ENCODE results near the gene BAZ1A. TPM values are rescaled to one million over a fixed set of nuclear protein-coding genes. Genes with fewer than 3 reads are reported as not detected.

BAZ1A gene
- total and polyA plus RNA-seq, 2 of the 8 experiments (the other 6 are each of a cell fraction or from before 2014, with no cell fraction given): 8.0 to 23.1 TPM

DNA sequence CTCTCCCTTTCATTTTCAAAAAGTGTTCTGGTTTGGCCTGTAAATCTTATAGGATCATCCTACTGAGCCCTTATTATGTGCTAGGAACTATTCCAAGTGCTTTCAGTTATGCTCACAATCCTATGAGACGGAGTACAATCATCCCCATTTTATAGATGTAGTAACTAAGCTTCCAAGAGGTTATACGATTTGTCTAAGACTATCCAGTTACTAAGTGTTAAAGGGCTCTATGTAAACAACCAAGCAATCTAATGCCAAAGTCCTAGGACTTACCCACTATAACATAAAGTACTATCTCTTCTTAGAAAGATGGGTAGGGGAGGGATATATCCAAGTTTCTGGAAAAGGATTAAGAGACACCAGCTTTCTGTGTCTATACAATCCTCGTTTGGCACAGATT lies 167.4 kb downstream of the BAZ1A start (continued):
- TF ChIP-seq, protein P1, sequence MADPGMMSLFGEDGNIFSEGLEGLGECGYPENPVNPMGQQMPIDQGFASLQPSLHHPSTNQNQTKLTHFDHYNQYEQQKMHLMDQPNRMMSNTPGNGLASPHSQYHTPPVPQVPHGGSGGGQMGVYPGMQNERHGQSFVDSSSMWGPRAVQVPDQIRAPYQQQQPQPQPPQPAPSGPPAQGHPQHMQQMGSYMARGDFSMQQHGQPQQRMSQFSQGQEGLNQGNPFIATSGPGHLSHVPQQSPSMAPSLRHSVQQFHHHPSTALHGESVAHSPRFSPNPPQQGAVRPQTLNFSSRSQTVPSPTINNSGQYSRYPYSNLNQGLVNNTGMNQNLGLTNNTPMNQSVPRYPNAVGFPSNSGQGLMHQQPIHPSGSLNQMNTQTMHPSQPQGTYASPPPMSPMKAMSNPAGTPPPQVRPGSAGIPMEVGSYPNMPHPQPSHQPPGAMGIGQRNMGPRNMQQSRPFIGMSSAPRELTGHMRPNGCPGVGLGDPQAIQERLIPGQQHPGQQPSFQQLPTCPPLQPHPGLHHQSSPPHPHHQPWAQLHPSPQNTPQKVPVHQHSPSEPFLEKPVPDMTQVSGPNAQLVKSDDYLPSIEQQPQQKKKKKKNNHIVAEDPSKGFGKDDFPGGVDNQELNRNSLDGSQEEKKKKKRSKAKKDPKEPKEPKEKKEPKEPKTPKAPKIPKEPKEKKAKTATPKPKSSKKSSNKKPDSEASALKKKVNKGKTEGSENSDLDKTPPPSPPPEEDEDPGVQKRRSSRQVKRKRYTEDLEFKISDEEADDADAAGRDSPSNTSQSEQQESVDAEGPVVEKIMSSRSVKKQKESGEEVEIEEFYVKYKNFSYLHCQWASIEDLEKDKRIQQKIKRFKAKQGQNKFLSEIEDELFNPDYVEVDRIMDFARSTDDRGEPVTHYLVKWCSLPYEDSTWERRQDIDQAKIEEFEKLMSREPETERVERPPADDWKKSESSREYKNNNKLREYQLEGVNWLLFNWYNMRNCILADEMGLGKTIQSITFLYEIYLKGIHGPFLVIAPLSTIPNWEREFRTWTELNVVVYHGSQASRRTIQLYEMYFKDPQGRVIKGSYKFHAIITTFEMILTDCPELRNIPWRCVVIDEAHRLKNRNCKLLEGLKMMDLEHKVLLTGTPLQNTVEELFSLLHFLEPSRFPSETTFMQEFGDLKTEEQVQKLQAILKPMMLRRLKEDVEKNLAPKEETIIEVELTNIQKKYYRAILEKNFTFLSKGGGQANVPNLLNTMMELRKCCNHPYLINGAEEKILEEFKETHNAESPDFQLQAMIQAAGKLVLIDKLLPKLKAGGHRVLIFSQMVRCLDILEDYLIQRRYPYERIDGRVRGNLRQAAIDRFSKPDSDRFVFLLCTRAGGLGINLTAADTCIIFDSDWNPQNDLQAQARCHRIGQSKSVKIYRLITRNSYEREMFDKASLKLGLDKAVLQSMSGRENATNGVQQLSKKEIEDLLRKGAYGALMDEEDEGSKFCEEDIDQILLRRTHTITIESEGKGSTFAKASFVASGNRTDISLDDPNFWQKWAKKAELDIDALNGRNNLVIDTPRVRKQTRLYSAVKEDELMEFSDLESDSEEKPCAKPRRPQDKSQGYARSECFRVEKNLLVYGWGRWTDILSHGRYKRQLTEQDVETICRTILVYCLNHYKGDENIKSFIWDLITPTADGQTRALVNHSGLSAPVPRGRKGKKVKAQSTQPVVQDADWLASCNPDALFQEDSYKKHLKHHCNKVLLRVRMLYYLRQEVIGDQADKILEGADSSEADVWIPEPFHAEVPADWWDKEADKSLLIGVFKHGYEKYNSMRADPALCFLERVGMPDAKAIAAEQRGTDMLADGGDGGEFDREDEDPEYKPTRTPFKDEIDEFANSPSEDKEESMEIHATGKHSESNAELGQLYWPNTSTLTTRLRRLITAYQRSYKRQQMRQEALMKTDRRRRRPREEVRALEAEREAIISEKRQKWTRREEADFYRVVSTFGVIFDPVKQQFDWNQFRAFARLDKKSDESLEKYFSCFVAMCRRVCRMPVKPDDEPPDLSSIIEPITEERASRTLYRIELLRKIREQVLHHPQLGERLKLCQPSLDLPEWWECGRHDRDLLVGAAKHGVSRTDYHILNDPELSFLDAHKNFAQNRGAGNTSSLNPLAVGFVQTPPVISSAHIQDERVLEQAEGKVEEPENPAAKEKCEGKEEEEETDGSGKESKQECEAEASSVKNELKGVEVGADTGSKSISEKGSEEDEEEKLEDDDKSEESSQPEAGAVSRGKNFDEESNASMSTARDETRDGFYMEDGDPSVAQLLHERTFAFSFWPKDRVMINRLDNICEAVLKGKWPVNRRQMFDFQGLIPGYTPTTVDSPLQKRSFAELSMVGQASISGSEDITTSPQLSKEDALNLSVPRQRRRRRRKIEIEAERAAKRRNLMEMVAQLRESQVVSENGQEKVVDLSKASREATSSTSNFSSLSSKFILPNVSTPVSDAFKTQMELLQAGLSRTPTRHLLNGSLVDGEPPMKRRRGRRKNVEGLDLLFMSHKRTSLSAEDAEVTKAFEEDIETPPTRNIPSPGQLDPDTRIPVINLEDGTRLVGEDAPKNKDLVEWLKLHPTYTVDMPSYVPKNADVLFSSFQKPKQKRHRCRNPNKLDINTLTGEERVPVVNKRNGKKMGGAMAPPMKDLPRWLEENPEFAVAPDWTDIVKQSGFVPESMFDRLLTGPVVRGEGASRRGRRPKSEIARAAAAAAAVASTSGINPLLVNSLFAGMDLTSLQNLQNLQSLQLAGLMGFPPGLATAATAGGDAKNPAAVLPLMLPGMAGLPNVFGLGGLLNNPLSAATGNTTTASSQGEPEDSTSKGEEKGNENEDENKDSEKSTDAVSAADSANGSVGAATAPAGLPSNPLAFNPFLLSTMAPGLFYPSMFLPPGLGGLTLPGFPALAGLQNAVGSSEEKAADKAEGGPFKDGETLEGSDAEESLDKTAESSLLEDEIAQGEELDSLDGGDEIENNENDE (IDR thresholded peaks at IDR 0.05; ENCODE audit: insufficient replicate concordance, low read length): no peak
